IMR-90 (cell line): ENCODE measurements around the gene BMPER. TPM values are rescaled to one million over a fixed set of nuclear protein-coding genes. Genes with fewer than 3 reads are reported as not detected.

Experiments used
- ATAC-seq: fragments of 200-7000 bp; cut with Tn5 transposase; 2 replicates; pipeline ENCODE4 v1.9.1; 2020; ENCODE audit warnings: low read depth, mild to moderate bottlenecking, moderate library complexity
- BruUV-seq: library from RNA; stranded (reverse); fragments of 400-500 nt; replicated peaks from 2 replicates; lab custom pipeline; 2021; lab: Mats Ljungman, UMichigan
- CTCF ChIA-PET: fragments of 300-600 bp; formaldehyde crosslinking; extraction: SDS; loops from one replicate; lab custom pipeline; 2021; ENCODE audit warnings: antibody characterized with exemption; lab: Yijun Ruan, JAX
- POLR2A ChIA-PET: fragments of 300-600 bp; sonication (Branson Sonifier 250); formaldehyde crosslinking; loops from one replicate; lab custom pipeline; 2022; ENCODE audit warnings: antibody characterized with exemption; ENCODE audit not compliant: unreplicated experiment; lab: Charles Lee
- DNase-seq: peaks from one replicate; pipeline ENCODE4 v3.0.0; 2013
- H2AFZ ChIP-seq: replicated peaks from 2 replicates; pipeline ENCODE3; 2013; ENCODE audit warnings: low read length, mild to moderate bottlenecking; ENCODE audit not compliant: poor library complexity
- H2AK5ac ChIP-seq: 2 replicates; pipeline ENCODE4 v1.6.1; 2013; ENCODE audit warnings: low read depth, low read length, inconsistent platforms
- H2AK9ac ChIP-seq: replicated peaks from 2 replicates; pipeline ENCODE3; 2013; ENCODE audit warnings: mild to moderate bottlenecking, low read depth, low read length, moderate library complexity; ENCODE audit not compliant: poor library complexity
- H2BK120ac ChIP-seq: 2 replicates; pipeline ENCODE4 v1.6.1; 2013; ENCODE audit warnings: low read depth, low read length, inconsistent platforms
- H2BK15ac ChIP-seq: 3 replicates; pipeline ENCODE4 v1.6.1; 2013; ENCODE audit warnings: low read depth, low read length, inconsistent platforms
- H2BK20ac ChIP-seq: 2 replicates; pipeline ENCODE4 v1.6.1; 2013; ENCODE audit warnings: low read depth, mild to moderate bottlenecking, inconsistent platforms, low read length, moderate library complexity
- H2BK5ac ChIP-seq: 2 replicates; pipeline ENCODE4 v1.6.1; 2013; ENCODE audit warnings: mild to moderate bottlenecking, low read depth, low read length, inconsistent platforms; ENCODE audit not compliant: poor library complexity, severe bottlenecking
- H3K14ac ChIP-seq: replicated peaks from 2 replicates; pipeline ENCODE4 v1.6.1; 2013; ENCODE audit warnings: low read depth, low read length, inconsistent platforms
- H3K18ac ChIP-seq: 2 replicates; pipeline ENCODE4 v1.6.1; 2013; ENCODE audit warnings: low read depth, low read length, control low read depth
- H3K23ac ChIP-seq: 2 replicates; pipeline ENCODE4 v1.6.1; 2013; ENCODE audit warnings: low read depth, low read length, inconsistent platforms
- H3K27ac ChIP-seq: 2 replicates; pipeline ENCODE4 v1.5.1; 2013; ENCODE audit warnings: mild to moderate bottlenecking, control low read depth, low read length; ENCODE audit not compliant: insufficient read depth
- H3K27me3 ChIP-seq: 2 replicates; pipeline ENCODE4 v1.6.1; 2013; ENCODE audit warnings: low read length; ENCODE audit not compliant: control insufficient read depth, insufficient read depth
- H3K36me3 ChIP-seq: 2 replicates; pipeline ENCODE4 v1.6.1; 2013; ENCODE audit warnings: low read length, mixed read lengths; ENCODE audit not compliant: control insufficient read depth, insufficient read depth
- H3K4ac ChIP-seq: 2 replicates; pipeline ENCODE4 v1.6.1; 2013; ENCODE audit warnings: low read depth, low read length, inconsistent platforms
- H3K4me1 ChIP-seq: 2 replicates; pipeline ENCODE4 v1.6.1; 2013; ENCODE audit warnings: low read length, mixed read lengths; ENCODE audit not compliant: control insufficient read depth, insufficient read depth
- H3K4me2 ChIP-seq: 2 replicates; pipeline ENCODE4 v1.6.1; 2013; ENCODE audit warnings: low read depth, mild to moderate bottlenecking, control low read depth, low read length, moderate library complexity
- H3K4me3 ChIP-seq: 2 replicates; pipeline ENCODE4 v1.5.1; 2013; ENCODE audit warnings: low read depth, mild to moderate bottlenecking, control low read depth, low read length, moderate library complexity; ENCODE audit not compliant: insufficient read depth
- H3K56ac ChIP-seq: 2 replicates; pipeline ENCODE4 v1.6.1; 2013; ENCODE audit warnings: low read length, inconsistent platforms; ENCODE audit not compliant: insufficient read depth; ENCODE audit errors: extremely low read depth
- H3K79me1 ChIP-seq, 2 experiments: 2 replicates each; pipeline ENCODE4 v1.6.1; 2013; ENCODE audit warnings: low read length in 2 of 2, inconsistent platforms in 1 of 2, low read depth in 1 of 2
- H3K9ac ChIP-seq: 2 replicates; pipeline ENCODE4 v1.6.1; 2013; ENCODE audit warnings: low read depth, low read length, control low read depth
- H3K9me1 ChIP-seq: 2 replicates; pipeline ENCODE4 v1.6.1; 2013; ENCODE audit warnings: low read length, inconsistent platforms; ENCODE audit not compliant: insufficient read depth
- H3K9me3 ChIP-seq: 2 replicates; pipeline ENCODE4 v1.6.1; 2013; ENCODE audit warnings: low read length; ENCODE audit not compliant: control insufficient read depth, insufficient read depth
- H4K20me1 ChIP-seq: 2 replicates; pipeline ENCODE4 v1.6.1; 2013; ENCODE audit warnings: low read length, inconsistent platforms; ENCODE audit not compliant: insufficient read depth
- H4K5ac ChIP-seq: 2 replicates; pipeline ENCODE4 v1.6.1; 2013; ENCODE audit warnings: mild to moderate bottlenecking, low read depth, low read length, control low read depth
- H4K8ac ChIP-seq, 2 experiments: 2 replicates each; pipeline ENCODE4 v1.6.1; 2013; ENCODE audit warnings: low read depth in 2 of 2, low read length in 2 of 2, control low read depth in 1 of 2, inconsistent platforms in 1 of 2
- H4K91ac ChIP-seq: 2 replicates; pipeline ENCODE4 v1.6.1; 2013; ENCODE audit warnings: low read depth, low read length, inconsistent platforms; ENCODE audit not compliant: insufficient read depth
- BHLHE40 ChIP-seq: fragments of 150-350 bp; IDR thresholded peaks from 2 replicates; pipeline ENCODE4 v1.6.1; 2016; ENCODE audit warnings: mild to moderate bottlenecking, low read depth, low read length
- CEBPB ChIP-seq: IDR thresholded peaks from 2 replicates; pipeline ENCODE4 v1.6.1; 2012; ENCODE audit warnings: low read depth, low read length, improper control_type of control experiment
- CHD1 ChIP-seq: IDR thresholded peaks from 2 replicates; pipeline ENCODE4 v1.6.1; 2012; ENCODE audit warnings: low read depth, low read length, improper control_type of control experiment
- ELK1 ChIP-seq: fragments of 150-350 bp; IDR thresholded peaks from 2 replicates; pipeline ENCODE4 v1.6.1; 2016; ENCODE audit warnings: low read depth, mild to moderate bottlenecking, low read length, moderate library complexity, borderline replicate concordance
- FOS ChIP-seq: fragments of 150-350 bp; IDR thresholded peaks from 2 replicates; pipeline ENCODE4 v1.6.1; 2016; ENCODE audit warnings: low read depth, low read length
- MAFK ChIP-seq: IDR thresholded peaks from 2 replicates; pipeline ENCODE4 v1.6.1; 2012; ENCODE audit warnings: low read depth, low read length, improper control_type of control experiment
- MAZ ChIP-seq: IDR thresholded peaks from 2 replicates; pipeline ENCODE4 v1.6.1; 2012; ENCODE audit warnings: low read depth, mild to moderate bottlenecking, low read length, improper control_type of control experiment, moderate library complexity, borderline replicate concordance
- MXI1 ChIP-seq: IDR thresholded peaks from 2 replicates; pipeline ENCODE4 v1.6.1; 2012; ENCODE audit warnings: low read depth, mild to moderate bottlenecking, low read length, moderate library complexity, borderline replicate concordance
- NFE2L2 ChIP-seq: fragments of 150-350 bp; IDR thresholded peaks from 2 replicates; pipeline ENCODE4 v1.6.1; 2016; ENCODE audit warnings: low read depth, mild to moderate bottlenecking, low read length
- POLR2A ChIP-seq: IDR thresholded peaks from 2 replicates; pipeline ENCODE4 v1.6.1; 2012; ENCODE audit warnings: mild to moderate bottlenecking, low read depth, low read length
- RAD21 ChIP-seq: IDR thresholded peaks from 2 replicates; pipeline ENCODE4 v1.6.1; 2012; ENCODE audit warnings: low read length, improper control_type of control experiment
- RCOR1 ChIP-seq: IDR thresholded peaks from 2 replicates; pipeline ENCODE4 v1.6.1; 2012; ENCODE audit warnings: mild to moderate bottlenecking, low read length, improper control_type of control experiment; ENCODE audit not compliant: insufficient replicate concordance
- RFX5 ChIP-seq: IDR thresholded peaks from 2 replicates; pipeline ENCODE4 v1.8.0; 2012; ENCODE audit warnings: low read depth, mild to moderate bottlenecking, low read length, moderate library complexity
- SMC3 ChIP-seq: fragments of 150-350 bp; IDR thresholded peaks from 2 replicates; pipeline ENCODE4 v1.6.1; 2016; ENCODE audit warnings: low read depth, mild to moderate bottlenecking, antibody characterized with exemption, low read length, moderate library complexity
- USF2 ChIP-seq: fragments of 150-350 bp; IDR thresholded peaks from 2 replicates; pipeline ENCODE4 v1.6.1; 2017; ENCODE audit warnings: mild to moderate bottlenecking, antibody characterized with exemption, low read length, low read depth
- WGBS, 2 experiments: methylation state at CpG; one replicate each; pipeline versions ENCODE4 v1.1.5 to v1.1.7; 2013; ENCODE audit warnings: missing lambda C conversion rate in 2 of 2; ENCODE audit not compliant: insufficient read length in 1 of 2; ENCODE audit errors: extremely low coverage in 2 of 2; 5-methylcytosine and 5-hydroxymethylcytosine counted together
- dilution Hi-C: fragments of 300-500 bp; cut with HindIII; formaldehyde crosslinking; loops from one replicate; pipeline ENCODE4 v1.14.3; 2018; ENCODE audit warnings: low sequenced_read_pairs; ENCODE audit not compliant: unreplicated experiment
- in situ Hi-C: fragments of 300-500 bp; cut with MboI; formaldehyde crosslinking; loops from 3 replicates; pipeline ENCODE4 v1.14.3; 2019; ENCODE audit warnings: low sequenced_read_pairs, inconsistent platforms, mixed read lengths
- intact Hi-C: fragments of 100-400 bp; cut with micrococcal nuclease; formaldehyde crosslinking; loops from 2 replicates; pipeline ENCODE4 v1.10.0; 2022
- polyA plus RNA-seq, 3 experiments: library from polyadenylated mRNA; depleted of rRNA; stranded (reverse); fragments of >200 nt; gene quantifications; 2 replicates each; pipeline ENCODE4 v1.2.3, GENCODE V29; 2012; ENCODE audit warnings: low replicate concordance in 1 of 3
- total RNA-seq: library from RNA; depleted of rRNA; stranded (reverse); fragments of >200 nt; gene quantifications from 2 replicates; pipeline ENCODE4 v1.2.3, GENCODE V29; 2012

The BMPER gene
- total and polyA plus RNA-seq, 2 of the 4 experiments (the other 2 are of a cell fraction): 6.2 to 7.9 TPM

DNA sequence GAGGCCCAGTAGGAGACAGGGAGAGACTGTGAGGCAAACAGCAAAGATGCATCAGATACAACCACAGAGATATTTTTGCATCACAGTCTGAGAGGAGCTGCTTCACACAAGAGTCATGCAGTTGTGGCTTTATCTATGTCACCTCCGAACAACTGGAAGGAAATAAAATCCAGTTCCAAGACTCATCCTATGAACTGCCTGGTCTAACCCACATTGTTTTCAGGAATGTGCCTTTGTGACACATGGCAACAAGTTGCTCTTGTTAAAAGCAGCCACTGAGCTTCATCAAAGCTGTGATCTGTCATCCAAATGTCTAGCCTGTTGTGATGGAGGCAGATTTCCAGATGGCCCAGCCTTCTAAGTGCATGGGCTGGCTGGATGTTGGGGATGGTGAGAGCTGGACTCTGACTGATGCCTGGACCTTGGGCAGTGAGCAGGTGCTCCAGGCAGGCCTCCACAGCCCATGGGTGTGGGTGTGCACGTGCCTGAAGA is 255.0 kb downstream of the BMPER start:
- in situ Hi-C loops: loop anchor here (25.0 kb wide), 1 partner anchor 923 kb away; no protein-coding TSS in a partner anchor
- H3K23ac ChIP-seq: no peak overlapping the region
- CTCF ChIA-PET: no interaction called here

More for the DNA sequence above, 255.0 kb downstream of the BMPER start:
- Histone ChIP-seq H3K14ac (0 out of 2 replicates have a peak overlapping the region, but pooled peaks have one; percentile 19), H3K79me1 (no peaks in the 10 kb centered on the region), H3K9me3 (0 out of 2 replicates have a peak, but pooled peaks cover 2% of the 10 kb centered on the region), H3K4me3 (no peak overlapping the region), H4K20me1 (no peaks in the 10 kb centered on the region), H4K91ac (peak overlapping the region; percentile 7; the same call in 1 of the 2 replicates), H2AK5ac (peak overlapping the region; percentile 62), H3K56ac (peak overlapping the region; percentile 2; the same call in 1 of the 2 replicates), H4K5ac (no peak overlapping the region), H3K9ac (no peak overlapping the region), H2BK120ac (peak overlapping the region; percentile 36; the same call in 1 of the 2 replicates), H2AFZ (peak overlapping the region; percentile 1), H3K9me1 (peaks cover 5% of the 10 kb centered on the region; the same call in 1 of the 2 replicates), H3K18ac (peak overlapping the region; percentile 1; the same call in 1 of the 2 replicates), H2BK15ac (peak overlapping the region; percentile 25; the same call in 1 of the 3 replicates), H3K27me3 (no peaks in the 10 kb centered on the region), H2BK20ac (peak overlapping the region; percentile 49; the same call in 1 of the 2 replicates), H3K4me1 (peaks cover 18% of the 10 kb centered on the region), H4K8ac (peak overlapping the region in 1 of 2 experiments; percentile 16; a peak in 1 of 4 replicates), H3K4me2 (no peak overlapping the region), H3K4ac (peak overlapping the region; percentile 57; the same call in 1 of the 2 replicates), H2BK5ac (peak overlapping the region; percentile 42), H2AK9ac (peak overlapping the region; percentile 39), H3K27ac (no peak overlapping the region; the same call in 1 of the 2 replicates), H3K36me3 (no peaks in the 10 kb centered on the region)
- no TSS peak for BruUV-seq
- ATAC-seq: peak; percentile 45
- no peak for TF ChIP-seq BHLHE40
- no peak for TF ChIP-seq CHD1
- no peak for TF ChIP-seq ELK1
- TF ChIP-seq CEBPB: peak; percentile 88
- no peak for TF ChIP-seq USF2
- TF ChIP-seq RCOR1: peak; percentile 10
- no peak for TF ChIP-seq MAFK
- TF ChIP-seq SMC3: no peak
- no peak for TF ChIP-seq POLR2A
- peak; percentile 73 for TF ChIP-seq RFX5
- TF ChIP-seq MAZ: no peak
- TF ChIP-seq FOS: 0 out of 2 replicates have a peak, but pooled peaks have one; percentile 20
- TF ChIP-seq MXI1: 0 out of 2 replicates have a peak, but pooled peaks have one; percentile 34
- no peak for TF ChIP-seq NFE2L2
- no peak for TF ChIP-seq RAD21
- POLR2A ChIA-PET: no interaction called here
- no CpG with 5 or more reads among the region's 2 CpGs for WGBS, 2 experiments
- dilution Hi-C loops (no loop called here), intact Hi-C loops (loop anchor here (10.0 kb wide), 1 partner anchor 226 kb away; no protein-coding TSS in a partner anchor)
- peak; percentile 92 for DNase-seq
